OCI-LY7 (cell line): ENCODE measurements around the gene CAMSAP3. TPM values are rescaled to one million over a fixed set of nuclear protein-coding genes. Genes with fewer than 3 reads are reported as not detected.

ENCODE experiments used
- BruUV-seq: library from RNA; stranded (reverse); fragments of 400-500 nt; replicated peaks from 2 replicates; lab custom pipeline; 2021; lab: Mats Ljungman, UMichigan
- CTCF ChIA-PET: fragments of 300-600 bp; sonication (Branson Sonifier 250); formaldehyde crosslinking; loops from one replicate; lab custom pipeline; 2022; ENCODE audit warnings: antibody characterized with exemption; ENCODE audit not compliant: unreplicated experiment; lab: Charles Lee
- POLR2A ChIA-PET: fragments of 300-600 bp; sonication (Branson Sonifier 250); formaldehyde crosslinking; loops from one replicate; lab custom pipeline; 2022; ENCODE audit warnings: antibody characterized with exemption; lab: Charles Lee
- DNase-seq: peaks from one replicate; pipeline ENCODE4 v3.0.0-alpha.2; 2015; ENCODE audit warnings: low spot score
- H2AFZ ChIP-seq: fragments of 200-600 bp; sonication (generic), shearing (Covaris generic); 2 replicates; pipeline ENCODE4 v1.6.1; 2014; ENCODE audit warnings: mild to moderate bottlenecking, antibody characterized with exemption, low read length, moderate library complexity
- H3K27ac ChIP-seq: fragments of 200-600 bp; sonication (generic); 2 replicates; pipeline ENCODE4 v1.5.1; 2014; ENCODE audit warnings: mixed run types, low read depth, mild to moderate bottlenecking, moderate library complexity, low read length, inconsistent platforms; ENCODE audit not compliant: poor library complexity, severe bottlenecking
- H3K36me3 ChIP-seq: fragments of 200-600 bp; sonication (generic); 2 replicates; pipeline ENCODE4 v1.6.1; 2014; ENCODE audit warnings: mild to moderate bottlenecking, antibody characterized with exemption, low read length, moderate library complexity, mixed read lengths; ENCODE audit not compliant: insufficient read depth
- H3K4me1 ChIP-seq: fragments of 200-600 bp; sonication (generic); 2 replicates; pipeline ENCODE4 v1.5.1; 2014; ENCODE audit warnings: mild to moderate bottlenecking, low read length; ENCODE audit not compliant: insufficient read depth, poor library complexity, severe bottlenecking
- H3K4me2 ChIP-seq: fragments of 200-600 bp; sonication (generic); 2 replicates; pipeline ENCODE4 v1.6.1; 2014; ENCODE audit warnings: mild to moderate bottlenecking, low read length
- H3K4me3 ChIP-seq: fragments of 200-600 bp; sonication (generic); 2 replicates; pipeline ENCODE4 v1.5.1; 2014; ENCODE audit warnings: mild to moderate bottlenecking, low read depth, low read length; ENCODE audit not compliant: poor library complexity, severe bottlenecking
- H3K79me2 ChIP-seq: fragments of 200-600 bp; sonication (generic); 2 replicates; pipeline ENCODE4 v1.6.1; 2016; ENCODE audit warnings: low read depth, mild to moderate bottlenecking, low read length, moderate library complexity, mixed read lengths; ENCODE audit not compliant: insufficient read depth
- H3K9me2 ChIP-seq: fragments of 200-600 bp; sonication (generic); 2 replicates; pipeline ENCODE4 v1.6.1; 2016; ENCODE audit warnings: mild to moderate bottlenecking, low read length, mixed read lengths; ENCODE audit not compliant: insufficient read depth
- H3K9me3 ChIP-seq: fragments of 200-600 bp; sonication (generic); 2 replicates; pipeline ENCODE4 v1.6.1; 2014; ENCODE audit warnings: mild to moderate bottlenecking, mixed run types, low read length, mixed read lengths
- H4K20me1 ChIP-seq: fragments of 200-600 bp; sonication (generic); 2 replicates; pipeline ENCODE4 v1.6.1; 2014; ENCODE audit warnings: mild to moderate bottlenecking, antibody characterized with exemption, low read length, moderate library complexity, mixed read lengths; ENCODE audit not compliant: insufficient read depth
- EZH2phosphoT487 ChIP-seq: fragments of 200-600 bp; sonication (generic); IDR thresholded peaks from 2 replicates; pipeline ENCODE4 v1.6.1; 2018; ENCODE audit warnings: low read depth, borderline replicate concordance, mild to moderate bottlenecking, mixed run types, antibody characterized with exemption, low read length, moderate library complexity, mixed read lengths
- intact Hi-C: fragments of 100-400 bp; cut with micrococcal nuclease; formaldehyde crosslinking; loops from one replicate; pipeline ENCODE4 v1.10.0; 2022; ENCODE audit not compliant: unreplicated experiment
- total RNA-seq, 2 experiments: library from RNA; depleted of rRNA in 1 of 2; stranded (reverse); fragments of >200 nt in 1 of 2; shearing (Covaris generic) in 1 of 2; gene quantifications; 2 replicates each; pipeline ENCODE4 v1.2.3, GENCODE V29; 2014 to 2022
- TF ChIP-seq, protein P1 (sequence below): fragments of 200-600 bp; sonication (generic); conservative IDR thresholded peaks from 2 replicates; pipeline ENCODE4 v1.5.1; 2014; ENCODE audit warnings: mild to moderate bottlenecking, antibody characterized with exemption, low read length, moderate library complexity, mixed read lengths

CAMSAP3 gene
- total RNA-seq, 2 experiments from 2014 or later: 1.6 to 1.9 TPM

DNA sequence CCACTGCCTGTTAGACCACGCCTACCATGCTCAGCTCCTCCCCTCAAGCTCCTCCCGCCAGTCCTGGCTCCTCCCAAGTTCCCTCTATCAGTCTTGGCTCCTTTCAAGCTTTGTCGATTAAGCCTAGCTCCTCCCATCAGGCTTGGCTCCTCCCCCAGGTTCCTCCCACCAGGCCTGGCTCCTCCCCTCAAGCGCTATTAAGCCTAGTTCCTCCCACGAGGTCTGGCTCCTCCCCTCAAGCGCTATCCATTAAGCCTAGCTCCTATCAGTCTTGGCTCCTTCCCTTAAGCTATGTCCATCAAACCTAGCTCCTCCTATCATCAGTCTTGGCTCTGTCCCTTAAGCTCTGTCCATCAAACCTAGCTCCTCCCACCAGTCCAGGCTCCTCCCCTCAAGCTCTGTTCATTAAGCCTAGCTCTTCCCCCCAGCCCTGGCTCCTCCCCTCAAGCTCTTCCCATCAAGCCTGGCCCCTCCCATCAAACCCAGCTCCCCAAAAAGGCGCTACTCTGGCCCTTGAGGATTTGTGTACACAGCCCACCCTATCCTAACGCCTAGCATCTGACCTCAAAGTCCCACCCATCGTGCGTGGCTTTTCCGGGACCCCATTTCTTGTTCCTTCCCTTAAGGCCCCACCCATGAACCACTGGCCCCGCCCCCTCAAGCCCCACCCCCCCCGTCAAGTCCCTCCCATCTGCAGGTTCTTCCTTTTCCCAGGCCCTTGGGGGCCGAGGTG lies 10.0 kb downstream of the CAMSAP3 start:
- H3K79me2 ChIP-seq: no peaks in the 10 kb centered on the region
- no TSS peak for BruUV-seq
- no peak for TF ChIP-seq EZH2phosphoT487
- TF ChIP-seq, protein P1, sequence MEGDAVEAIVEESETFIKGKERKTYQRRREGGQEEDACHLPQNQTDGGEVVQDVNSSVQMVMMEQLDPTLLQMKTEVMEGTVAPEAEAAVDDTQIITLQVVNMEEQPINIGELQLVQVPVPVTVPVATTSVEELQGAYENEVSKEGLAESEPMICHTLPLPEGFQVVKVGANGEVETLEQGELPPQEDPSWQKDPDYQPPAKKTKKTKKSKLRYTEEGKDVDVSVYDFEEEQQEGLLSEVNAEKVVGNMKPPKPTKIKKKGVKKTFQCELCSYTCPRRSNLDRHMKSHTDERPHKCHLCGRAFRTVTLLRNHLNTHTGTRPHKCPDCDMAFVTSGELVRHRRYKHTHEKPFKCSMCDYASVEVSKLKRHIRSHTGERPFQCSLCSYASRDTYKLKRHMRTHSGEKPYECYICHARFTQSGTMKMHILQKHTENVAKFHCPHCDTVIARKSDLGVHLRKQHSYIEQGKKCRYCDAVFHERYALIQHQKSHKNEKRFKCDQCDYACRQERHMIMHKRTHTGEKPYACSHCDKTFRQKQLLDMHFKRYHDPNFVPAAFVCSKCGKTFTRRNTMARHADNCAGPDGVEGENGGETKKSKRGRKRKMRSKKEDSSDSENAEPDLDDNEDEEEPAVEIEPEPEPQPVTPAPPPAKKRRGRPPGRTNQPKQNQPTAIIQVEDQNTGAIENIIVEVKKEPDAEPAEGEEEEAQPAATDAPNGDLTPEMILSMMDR: no peak
- no peaks in the 10 kb centered on the region for H3K9me2 ChIP-seq
- H3K4me1 ChIP-seq: no peaks in the 10 kb centered on the region
- ChIA-PET CTCF (interaction anchor here (0.5 to 1.5 kb wide), 13 partner anchors 9 to 1169 kb away, joined by 3 to 14 read pairs (median 3); no protein-coding TSS in a partner anchor), POLR2A (interaction anchor here (0.6 to 1.3 kb wide), 13 partner anchors 9 to 462 kb away, joined by 3 to 10 read pairs (median 4); partner anchors contain the start of genes MAP2K7, PET100, SNAPC2 and TIMM44)
- intact Hi-C loops: no loop called here
- peak overlapping the region; percentile 45; the same call in 1 of the 2 replicates for H2AFZ ChIP-seq
- no peaks in the 10 kb centered on the region for H4K20me1 ChIP-seq
- peak; percentile 96 for DNase-seq
- peak overlapping the region; percentile 26 for H3K4me3 ChIP-seq
- H3K9me3 ChIP-seq: no peaks in the 10 kb centered on the region
- peak overlapping the region; percentile 23; the same call in 1 of the 2 replicates for H3K4me2 ChIP-seq
- no peaks in the 10 kb centered on the region for H3K36me3 ChIP-seq
- H3K27ac ChIP-seq: no peak overlapping the region

DNA sequence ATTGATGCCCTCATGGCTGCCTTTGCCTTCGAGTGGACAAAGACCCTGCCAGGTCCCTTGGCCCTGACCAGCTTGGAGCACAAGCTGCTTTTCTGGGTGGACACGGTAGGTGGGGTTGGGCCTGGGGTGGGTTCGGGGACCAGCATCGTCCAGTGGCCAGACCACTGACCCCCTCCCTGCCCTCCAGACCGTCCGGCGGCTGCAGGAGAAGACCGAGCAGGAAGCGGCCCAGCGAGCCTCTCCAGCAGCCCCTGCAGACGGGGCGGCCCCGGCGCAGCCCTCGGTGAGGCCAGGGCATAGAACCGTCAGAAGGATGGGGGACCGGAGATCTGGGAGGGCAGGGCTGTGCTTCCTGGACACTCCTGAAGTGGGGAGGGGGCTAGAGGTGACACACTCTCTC lies 10.6 kb downstream of the CAMSAP3 start:
- Histone ChIP-seq H3K4me1 (no peaks in the 10 kb centered on the region), H2AFZ (no peak overlapping the region), H3K27ac (no peak overlapping the region), H3K36me3 (no peaks in the 10 kb centered on the region), H4K20me1 (no peaks in the 10 kb centered on the region), H3K9me2 (no peaks in the 10 kb centered on the region), H3K79me2 (no peaks in the 10 kb centered on the region), H3K9me3 (no peaks in the 10 kb centered on the region), H3K4me2 (no peak overlapping the region), H3K4me3 (no peak overlapping the region)
- no TSS peak for BruUV-seq
- DNase-seq: no peak
- no peak for TF ChIP-seq EZH2phosphoT487
- TF ChIP-seq, protein P1: no peak
- ChIA-PET POLR2A (interaction anchor here (0.6 to 1.3 kb wide), 5 partner anchors 9 to 463 kb away, joined by 3 to 10 read pairs (median 4); partner anchors contain the start of genes PET100, TIMM44 and XAB2), CTCF (interaction anchor here (0.6 to 0.9 kb wide), 2 partner anchors 8 to 49 kb away, joined by 3 read pairs; no protein-coding TSS in a partner anchor)
- intact Hi-C loops: no loop called here
